Smooth muscle cell of the umbilical artery (primary cell): ENCODE measurements around the gene PRPF40B. TPM values are rescaled to one million over a fixed set of nuclear protein-coding genes. Genes with fewer than 3 reads are reported as not detected.

Experiments
- total RNA-seq: library from RNA; depleted of rRNA; stranded (reverse); fragments of >200 nt; gene quantifications from 2 replicates; pipeline ENCODE4 v1.2.3, GENCODE V29; 2014

PRPF40B gene
- total RNA-seq, result 11.6 and 12.5 TPM in 2 replicates

GRCh38 chr12:49623142-49623904 lies at the start of gene PRPF40B:
TSS of gene PRPF40B (plus strand) at chr12:49623561. CDS start at chr12:49623591, 30 bp downstream.

DNA sequence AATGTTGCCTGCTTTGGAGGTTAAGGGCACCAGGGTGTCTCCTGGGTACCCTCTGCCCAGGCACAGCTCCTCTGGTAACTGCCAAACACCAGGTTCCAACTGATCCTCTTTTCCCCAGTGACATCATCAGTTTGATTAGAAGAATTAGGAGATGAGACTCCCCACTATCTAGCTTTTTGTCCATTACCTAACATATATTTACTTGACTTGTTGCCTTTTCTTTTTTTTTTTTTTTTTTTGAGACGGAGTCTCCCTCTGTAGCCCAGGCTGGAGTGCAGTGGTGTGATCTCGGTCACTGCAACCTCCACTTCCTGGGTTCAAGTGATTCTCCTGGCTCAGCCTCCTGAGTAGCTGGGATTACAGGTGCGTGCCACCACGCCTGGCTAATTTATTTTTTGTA lies 17.8 kb upstream of the PRPF40B start, which contains the start of gene FAM186B:
Gene FAM186B, minus strand, starts transcription at position 101 of the 400 bp plus-strand sequence. CDS start 162 bp downstream, outside the sequence.

Other genes starting within 250 kb of the PRPF40B start
- under 0.01 and 0.14 TPM in 2 replicates for gene KCNH3, start 84.5 kb upstream of the PRPF40B start, total RNA-seq
- 40.1 and 42.7 TPM in 2 replicates for gene MCRS1, start 55.4 kb upstream of the PRPF40B start, total RNA-seq
- gene FAM186B, start 17.9 kb upstream of the PRPF40B start, total RNA-seq, result under 0.01 and 0.09 TPM in 2 replicates
- gene FMNL3, start 83.8 kb downstream of the PRPF40B start, total RNA-seq, result 23.8 and 50.0 TPM in 2 replicates
- 354 and 370 TPM in 2 replicates for gene TMBIM6, start 118.0 kb downstream of the PRPF40B start, total RNA-seq
- 25.5 and 27.0 TPM in 2 replicates for gene NCKAP5L, start 204.9 kb downstream of the PRPF40B start, total RNA-seq
- 3.2 and 3.9 TPM in 2 replicates for gene BCDIN3D, start 219.5 kb downstream of the PRPF40B start, total RNA-seq